Measurements from ENCODE around the gene ADCY1.

ADCY1 gene

GRCh38 chr7:45592230-45592991 lies 18.2 kb downstream of the ADCY1 start:
- no peaks in the 10 kb centered on the region for H3K27me3 ChIP-seq (ENCODE audit: low read length)
- H3K27ac ChIP-seq (ENCODE audit: low read depth, low read length), result no peak overlapping the region
- no peaks in the 10 kb centered on the region for H3F3A ChIP-seq (ENCODE audit: insufficient read depth)

GRCh38 chr7:45593121-45593541 lies 19.0 kb downstream of the ADCY1 start:
- Histone ChIP-seq H3K36me3 (ENCODE audit: low read length) (no peaks in the 10 kb centered on the region), H3K9me2 (replicated peaks; ENCODE audit: insufficient read depth, low read length) (no peaks in the 10 kb centered on the region), H2AFZ (ENCODE audit: low read depth, low read length, severe bottlenecking) (no peak overlapping the region), H4K20me1 (ENCODE audit: low read depth, low read length) (no peaks in the 10 kb centered on the region), H3K27ac (ENCODE audit: low read depth, low read length) (no peak overlapping the region), H3K4me3 (ENCODE audit: insufficient read depth, low read length, poor library complexity, severe bottlenecking) (no peak overlapping the region), H3K79me2 (ENCODE audit: insufficient read depth, low read length) (no peaks in the 10 kb centered on the region), H3F3A (ENCODE audit: insufficient read depth) (no peaks in the 10 kb centered on the region), H3K4me2 (ENCODE audit: low read depth, low read length, poor library complexity, severe bottlenecking) (no peak overlapping the region), H3K27me3 (ENCODE audit: low read length) (no peaks in the 10 kb centered on the region), H3K9ac (ENCODE audit: low read length) (no peak overlapping the region), H3K9me3 (ENCODE audit: insufficient read depth, low read length) (no peaks in the 10 kb centered on the region)
- TF ChIP-seq CTCF (IDR thresholded peaks at IDR 0.05; ENCODE audit: insufficient read depth, low read length, poor library complexity, severe bottlenecking) (no peak), EZH2phosphoT487 (conservative IDR thresholded peaks at IDR 0.05; ENCODE audit: low read length) (no peak)

More at GRCh38 chr7:45592230-45592991, 18.2 kb downstream of the ADCY1 start:
- H3K9ac ChIP-seq (ENCODE audit: low read length), result no peak overlapping the region
- H3K9me2 ChIP-seq (replicated peaks; ENCODE audit: insufficient read depth, low read length), result no peaks in the 10 kb centered on the region
- no peaks in the 10 kb centered on the region for H3K36me3 ChIP-seq (ENCODE audit: low read length)
- no peaks in the 10 kb centered on the region for H3K9me3 ChIP-seq (ENCODE audit: insufficient read depth, low read length)
- no peak overlapping the region for H3K4me2 ChIP-seq (ENCODE audit: low read depth, low read length, poor library complexity, severe bottlenecking)
- H3K4me3 ChIP-seq (ENCODE audit: insufficient read depth, low read length, poor library complexity, severe bottlenecking), result no peak overlapping the region
- TF ChIP-seq EZH2phosphoT487 (conservative IDR thresholded peaks at IDR 0.05; ENCODE audit: low read length) (no peak), CTCF (IDR thresholded peaks at IDR 0.05; ENCODE audit: insufficient read depth, low read length, poor library complexity, severe bottlenecking) (no peak)
- no peak overlapping the region for H2AFZ ChIP-seq (ENCODE audit: low read depth, low read length, severe bottlenecking)
- H4K20me1 ChIP-seq (ENCODE audit: low read depth, low read length), result no peaks in the 10 kb centered on the region
- no peaks in the 10 kb centered on the region for H3K79me2 ChIP-seq (ENCODE audit: insufficient read depth, low read length)

GRCh38 chr7:45593877-45594276 lies 19.7 kb downstream of the ADCY1 start:
- Histone ChIP-seq H3K9me3 (ENCODE audit: insufficient read depth, low read length) (no peaks in the 10 kb centered on the region), H3K9me2 (replicated peaks; ENCODE audit: insufficient read depth, low read length) (no peaks in the 10 kb centered on the region), H4K20me1 (ENCODE audit: low read depth, low read length) (no peaks in the 10 kb centered on the region), H3K79me2 (ENCODE audit: insufficient read depth, low read length) (no peaks in the 10 kb centered on the region), H2AFZ (ENCODE audit: low read depth, low read length, severe bottlenecking) (no peak overlapping the region), H3F3A (ENCODE audit: insufficient read depth) (no peaks in the 10 kb centered on the region), H3K4me2 (ENCODE audit: low read depth, low read length, poor library complexity, severe bottlenecking) (no peak overlapping the region), H3K36me3 (ENCODE audit: low read length) (no peaks in the 10 kb centered on the region), H3K27ac (ENCODE audit: low read depth, low read length) (no peak overlapping the region), H3K4me3 (ENCODE audit: insufficient read depth, low read length, poor library complexity, severe bottlenecking) (no peak overlapping the region), H3K9ac (ENCODE audit: low read length) (no peak overlapping the region), H3K27me3 (ENCODE audit: low read length) (no peaks in the 10 kb centered on the region)
- TF ChIP-seq CTCF (IDR thresholded peaks at IDR 0.05; ENCODE audit: insufficient read depth, low read length, poor library complexity, severe bottlenecking), result no peak
- TF ChIP-seq EZH2phosphoT487 (conservative IDR thresholded peaks at IDR 0.05; ENCODE audit: low read length), result no peak

Measured in SU-DHL-6 (cell line).